Ovary (tissue), 9 donors: ENCODE measurements around the gene TLL2. TPM values are rescaled to one million over a fixed set of nuclear protein-coding genes. Genes with fewer than 3 reads are reported as not detected.

ENCODE experiments used
- DNase-seq, 5 donors: peaks; one replicate each; pipeline ENCODE4 v3.0.0-alpha.2; 2019 to 2020
- H3K27ac ChIP-seq, 2 donors: fragments of 200-600 bp; one replicate each; pipeline versions ENCODE4 v1.5.1 to v1.8.0; 2019 to 2022
- H3K27me3 ChIP-seq: fragments of 200-600 bp; one replicate; pipeline ENCODE4 v1.8.0; 2022
- H3K36me3 ChIP-seq: fragments of 200-600 bp; sonication (generic); one replicate; pipeline ENCODE4 v1.5.1; 2019
- H3K4me1 ChIP-seq: one replicate; pipeline ENCODE4 v1.8.1; 2013; ENCODE audit warnings: mild to moderate bottlenecking, moderate library complexity; ENCODE audit not compliant: insufficient read depth
- H3K4me3 ChIP-seq: fragments of 200-600 bp; sonication (generic); one replicate; pipeline ENCODE4 v1.5.1; 2017
- H3K9me3 ChIP-seq, 2 donors: fragments of 200-600 bp in 1 of 2; sonication (generic) in 1 of 2; one replicate each; pipeline versions ENCODE4 v1.5.1 to v1.8.1; 2013 to 2019; ENCODE audit warnings: mild to moderate bottlenecking in 1 of 2, moderate library complexity in 1 of 2
- CTCF ChIP-seq, 3 donors: fragments of 450-650 bp in 2 of 3; fragments of 200-600 bp in 1 of 3; IDR thresholded peaks; one replicate each; pipeline versions ENCODE4 v1.5.1 to v1.8.0; 2016 to 2022; ENCODE audit warnings: antibody characterized with exemption in 3 of 3, mild to moderate bottlenecking in 1 of 3
- EP300 ChIP-seq: sonication (generic); formaldehyde crosslinking; IDR thresholded peaks from one replicate; pipeline ENCODE4 v1.6.1; 2017; ENCODE audit warnings: antibody characterized with exemption
- POLR2A ChIP-seq: fragments of 450-650 bp; IDR thresholded peaks from one replicate; pipeline ENCODE4 v1.6.1; 2017; ENCODE audit warnings: antibody characterized with exemption, mild to moderate bottlenecking, moderate library complexity
- WGBS, 3 donors: extraction: QIAGEN DNeasy Blood & Tissue Kit in 1 of 3; methylation state at CpG; one replicate each; pipeline versions ENCODE4 v1.1.5 to v1.1.7; 2013 to 2017; 5-methylcytosine and 5-hydroxymethylcytosine counted together
- intact Hi-C, 4 donors: fragments of 100-400 bp; cut with DNase I; formaldehyde crosslinking; loops; one replicate each; pipeline versions ENCODE4 v1.11.0 to v1.15.1; 2022 to 2023
- polyA plus RNA-seq, 2 donors: library from polyadenylated mRNA; stranded (reverse); fragments of 200-250 nt in 1 of 2; fragments of 350-450 nt in 1 of 2; fragmentation: Illumina TruSeq in 1 of 2; extraction: RNeasy Lipid Tissue Mini Kit (QIAGEN cat#74804) in 1 of 2; gene quantifications; one replicate each; pipeline ENCODE4 v1.2.3, GENCODE V29; 2013 to 2014
- total RNA-seq, 7 donors: library from RNA; depleted of rRNA in 2 of 7; stranded (reverse); fragments of >200 nt in 2 of 7; fragmentation: NEBNext Ultra II Directional in 3 of 7; extraction: Animal tissue kit (Norgen Biotek cat#: 25700) in 3 of 7; gene quantifications; one replicate each; pipeline versions ENCODE4 v1.1.0 to v1.2.4, GENCODE V29; 2016 to 2023
- donor health status: DM: no; HTN: no; CAD: no; lungs with moderate emphysema.
- donor health status: DM: no; HTN: no; CAD: no.
- donor health status: Bipolar disorder and iron deficiency.
- donor health status: DM: yes; HTN: yes; CAD: no.
- donor health status: DM: no; HTN: no; CAD: no.
- donor health status: DM: yes; HTN: yes; CAD: no.

The TLL2 gene
- total and polyA plus RNA-seq, 9 donors = 0.07 to 0.68 (median 0.29) TPM; not detected in 1

GRCh38 chr10:96538683-96539082 is 25.0 kb upstream of the TLL2 start:
- Histone ChIP-seq H3K27me3 (no peaks in the 10 kb centered on the region), H3K27ac (no peak overlapping the region), H3K36me3 (no peaks in the 10 kb centered on the region), H3K4me1 (no peaks in the 10 kb centered on the region), H3K4me3 (no peak overlapping the region), H3K9me3 (no peaks in the 10 kb centered on the region)
- intact Hi-C loops = no loop called here
- 93 to 98% (median 96%) methylated on average over 1 of the region's 1 CpG for WGBS, 3 donors
- DNase-seq = no peak
- TF ChIP-seq CTCF (IDR thresholded peaks at IDR 0.05) (no peak), EP300 (no peak), POLR2A (no peak)

GRCh38 chr10:96536129-96536528 is 22.4 kb upstream of the TLL2 start:
- no peaks in the 10 kb centered on the region for H3K4me1 ChIP-seq
- 79 to 95% (median 90%) methylated on average over 1 of the region's 1 CpG for WGBS, 3 donors
- no peaks in the 10 kb centered on the region for H3K27me3 ChIP-seq
- no peaks in the 10 kb centered on the region for H3K36me3 ChIP-seq
- no peak for TF ChIP-seq POLR2A
- TF ChIP-seq CTCF (IDR thresholded peaks at IDR 0.05) = no peak
- H3K27ac ChIP-seq = no peak overlapping the region
- DNase-seq = no peak
- H3K9me3 ChIP-seq = no peaks in the 10 kb centered on the region
- no peak overlapping the region for H3K4me3 ChIP-seq
- intact Hi-C loops = no loop called here

- no peak for DNase-seq
- H3K27me3 ChIP-seq = no peaks in the 10 kb centered on the region
- no peaks in the 10 kb centered on the region for H3K9me3 ChIP-seq
- TF ChIP-seq CTCF (IDR thresholded peaks at IDR 0.05) (no peak), POLR2A (no peak), EP300 (no peak)
- H3K36me3 ChIP-seq = no peaks in the 10 kb centered on the region
- H3K4me3 ChIP-seq = no peak overlapping the region
- intact Hi-C loops = no loop called here
- H3K4me1 ChIP-seq = no peaks in the 10 kb centered on the region
- 43 to 81% (median 80%) methylated on average over 1 of the region's 1 CpG for WGBS, 3 donors
- H3K27ac ChIP-seq = no peak overlapping the region
These were observed 18.8 kb upstream of the TLL2 start for GRCh38 chr10:96532523-96532922.

- Histone ChIP-seq H3K27ac (no peak overlapping the region), H3K27me3 (no peaks in the 10 kb centered on the region), H3K4me3 (no peak overlapping the region), H3K9me3 (no peaks in the 10 kb centered on the region), H3K4me1 (no peaks in the 10 kb centered on the region), H3K36me3 (no peaks in the 10 kb centered on the region)
- intact Hi-C loops = no loop called here
- DNase-seq = no peak
- no peak for TF ChIP-seq POLR2A
- no peak for TF ChIP-seq CTCF (IDR thresholded peaks at IDR 0.05)
- TF ChIP-seq EP300 = no peak
- 87 to 92% (median 87%) methylated on average over 6 of the region's 6 CpGs for WGBS, 3 donors
These were observed 16.0 kb upstream of the TLL2 start for GRCh38 chr10:96529634-96530279.
